Activated CD8-positive, alpha-beta T cell treated with anti-CD3 and anti-CD28 coated beads for 36 hours (primary cell): ENCODE data around the gene NTSR2. TPM values are rescaled to one million over a fixed set of nuclear protein-coding genes. Genes with fewer than 3 reads are reported as not detected.
"Not testable (repeated sequence)": the region's sequence is repeated elsewhere in the genome, so short reads cannot be mapped to it uniquely, and the experiment has no call there.

Experiments
- ATAC-seq: fragments of 200-7000 bp; cut with Tn5 transposase; one replicate; pipeline ENCODE4 v1.10.0; 2021; ENCODE audit warnings: mild to moderate bottlenecking, moderate library complexity
- CTCF ChIA-PET: fragments of 350-600 bp; sonication (Branson Sonifier 250); formaldehyde crosslinking; loops from one replicate; lab custom pipeline; 2021; ENCODE audit warnings: antibody characterized with exemption; lab: Charles Lee
- POLR2A ChIA-PET: fragments of 350-600 bp; sonication (Branson Sonifier 250); formaldehyde crosslinking; loops from one replicate; lab custom pipeline; 2021; ENCODE audit warnings: antibody characterized with exemption; lab: Charles Lee
- DNase-seq: peaks from one replicate; pipeline ENCODE4 v3.0.0-alpha.2; 2020
- H3K27ac Mint-ChIP-seq: one replicate; pipeline ENCODE4 v1.8.0; 2021; ENCODE audit warnings: mild to moderate bottlenecking, mixed read lengths
- H3K27me3 Mint-ChIP-seq: one replicate; pipeline ENCODE4 v1.8.0; 2021; ENCODE audit warnings: mixed read lengths
- H3K36me3 Mint-ChIP-seq: one replicate; pipeline ENCODE4 v1.8.0; 2021; ENCODE audit warnings: low read depth, mixed read lengths
- H3K4me1 Mint-ChIP-seq: one replicate; pipeline ENCODE4 v1.8.0; 2021; ENCODE audit warnings: low read depth, mixed read lengths
- H3K4me3 Mint-ChIP-seq: one replicate; pipeline ENCODE4 v1.8.0; 2021; ENCODE audit warnings: mild to moderate bottlenecking, moderate library complexity, mixed read lengths
- H3K9me3 Mint-ChIP-seq: one replicate; pipeline ENCODE4 v1.8.0; 2021; ENCODE audit warnings: mixed read lengths
- intact Hi-C: fragments of 100-400 bp; cut with micrococcal nuclease; formaldehyde crosslinking; loops from one replicate; pipeline ENCODE4 v1.10.0; 2022
- total RNA-seq, 2 experiments: library from RNA; stranded (reverse); gene quantifications; one replicate each; pipeline ENCODE4 v1.2.3, GENCODE V29; 2021
- TF ChIP-seq, protein P1 (sequence below): fragments of 200-600 bp; IDR thresholded peaks from one replicate; pipeline ENCODE4 v1.8.0; 2022; ENCODE audit warnings: antibody characterized with exemption, mild to moderate bottlenecking

NTSR2 gene
- total RNA-seq, 2 experiments from 2014 or later = not detected

DNA sequence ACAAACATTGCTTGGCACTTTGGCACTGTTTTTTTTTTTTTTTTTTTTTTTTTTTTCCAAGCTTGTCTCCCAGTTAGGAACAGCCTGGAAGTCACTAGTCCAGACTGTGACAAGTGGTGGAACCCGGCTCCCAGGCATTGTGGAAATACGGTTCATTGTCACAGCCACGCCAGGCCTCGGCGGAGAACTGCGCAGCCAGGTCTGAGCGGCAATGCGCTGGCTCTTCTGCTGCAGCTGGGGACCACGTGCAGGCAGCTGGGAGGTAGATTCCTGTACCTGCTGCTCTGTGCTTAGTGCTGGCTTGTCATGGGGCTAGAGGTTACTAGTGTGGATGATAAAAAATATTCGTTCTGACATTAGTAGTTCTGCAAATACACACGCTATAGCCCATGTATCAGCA is 5.0 kb downstream of the NTSR2 start:
- no peaks in the 10 kb centered on the region for H3K4me1 Mint-ChIP-seq
- DNase-seq (no peak), ATAC-seq (no peak)
- intact Hi-C loops = no loop called here
- ChIA-PET POLR2A (no interaction called here), CTCF (interaction anchor here (1.0 to 1.4 kb wide), 4 partner anchors 16 to 120 kb away, joined by 3 to 4 read pairs (median 4); no protein-coding TSS in a partner anchor)
- H3K36me3 Mint-ChIP-seq = peaks cover 1% of the 10 kb centered on the region
- peaks cover 12% of the 10 kb centered on the region for H3K27me3 Mint-ChIP-seq
- no peak overlapping the region for H3K4me3 Mint-ChIP-seq
- TF ChIP-seq, protein P1, sequence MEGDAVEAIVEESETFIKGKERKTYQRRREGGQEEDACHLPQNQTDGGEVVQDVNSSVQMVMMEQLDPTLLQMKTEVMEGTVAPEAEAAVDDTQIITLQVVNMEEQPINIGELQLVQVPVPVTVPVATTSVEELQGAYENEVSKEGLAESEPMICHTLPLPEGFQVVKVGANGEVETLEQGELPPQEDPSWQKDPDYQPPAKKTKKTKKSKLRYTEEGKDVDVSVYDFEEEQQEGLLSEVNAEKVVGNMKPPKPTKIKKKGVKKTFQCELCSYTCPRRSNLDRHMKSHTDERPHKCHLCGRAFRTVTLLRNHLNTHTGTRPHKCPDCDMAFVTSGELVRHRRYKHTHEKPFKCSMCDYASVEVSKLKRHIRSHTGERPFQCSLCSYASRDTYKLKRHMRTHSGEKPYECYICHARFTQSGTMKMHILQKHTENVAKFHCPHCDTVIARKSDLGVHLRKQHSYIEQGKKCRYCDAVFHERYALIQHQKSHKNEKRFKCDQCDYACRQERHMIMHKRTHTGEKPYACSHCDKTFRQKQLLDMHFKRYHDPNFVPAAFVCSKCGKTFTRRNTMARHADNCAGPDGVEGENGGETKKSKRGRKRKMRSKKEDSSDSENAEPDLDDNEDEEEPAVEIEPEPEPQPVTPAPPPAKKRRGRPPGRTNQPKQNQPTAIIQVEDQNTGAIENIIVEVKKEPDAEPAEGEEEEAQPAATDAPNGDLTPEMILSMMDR = no peak
- peaks cover 8% of the 10 kb centered on the region for H3K9me3 Mint-ChIP-seq
- no peak overlapping the region for H3K27ac Mint-ChIP-seq

- no peak overlapping the region for H3K27ac Mint-ChIP-seq
- ATAC-seq (no peak), DNase-seq (no peak)
- ChIA-PET CTCF (interaction anchor here (1.1 to 1.4 kb wide), 3 partner anchors 17 to 80 kb away, joined by 3 read pairs; no protein-coding TSS in a partner anchor), POLR2A (no interaction called here)
- peaks cover 8% of the 10 kb centered on the region for H3K9me3 Mint-ChIP-seq
- no peak overlapping the region for H3K4me3 Mint-ChIP-seq
- H3K27me3 Mint-ChIP-seq = peaks cover 6% of the 10 kb centered on the region
- H3K36me3 Mint-ChIP-seq = peaks cover 1% of the 10 kb centered on the region
- TF ChIP-seq, protein P1 = no peak
- no peaks in the 10 kb centered on the region for H3K4me1 Mint-ChIP-seq
- intact Hi-C loops = no loop called here
Measured at GRCh38 chr2:11663427-11663826, 6.6 kb downstream of the NTSR2 start.

DNA sequence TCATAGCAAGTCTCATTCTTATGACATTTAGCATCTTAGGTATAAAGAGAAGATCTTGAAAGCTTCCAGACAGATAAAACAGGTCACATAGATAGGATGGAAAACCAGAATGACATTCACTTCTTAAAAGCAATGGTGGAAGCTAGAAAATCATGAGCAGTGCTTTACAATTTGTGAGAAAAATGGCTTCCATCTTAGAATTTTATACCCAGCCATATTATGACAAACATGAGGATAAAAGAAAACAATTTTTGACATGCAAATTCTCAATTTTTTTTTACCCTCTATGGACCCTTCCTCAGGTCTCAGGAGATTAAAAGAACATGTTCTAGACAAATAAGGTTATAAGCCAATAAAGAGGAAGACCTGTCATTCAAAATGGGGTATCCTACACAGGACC is 7.1 kb downstream of the NTSR2 start:
- no peaks in the 10 kb centered on the region for H3K4me1 Mint-ChIP-seq
- peaks cover 8% of the 10 kb centered on the region for H3K9me3 Mint-ChIP-seq
- ATAC-seq (no peak), DNase-seq (no peak)
- no peak overlapping the region for H3K4me3 Mint-ChIP-seq
- peaks cover 6% of the 10 kb centered on the region for H3K27me3 Mint-ChIP-seq
- intact Hi-C loops = no loop called here
- H3K36me3 Mint-ChIP-seq = peaks cover 1% of the 10 kb centered on the region
- TF ChIP-seq, protein P1 = no peak
- ChIA-PET CTCF (interaction anchor here (1.1 kb wide), 1 partner anchor 80 kb away, joined by 3 read pairs; no protein-coding TSS in a partner anchor), POLR2A (no interaction called here)
- H3K27ac Mint-ChIP-seq = no peak overlapping the region

DNA sequence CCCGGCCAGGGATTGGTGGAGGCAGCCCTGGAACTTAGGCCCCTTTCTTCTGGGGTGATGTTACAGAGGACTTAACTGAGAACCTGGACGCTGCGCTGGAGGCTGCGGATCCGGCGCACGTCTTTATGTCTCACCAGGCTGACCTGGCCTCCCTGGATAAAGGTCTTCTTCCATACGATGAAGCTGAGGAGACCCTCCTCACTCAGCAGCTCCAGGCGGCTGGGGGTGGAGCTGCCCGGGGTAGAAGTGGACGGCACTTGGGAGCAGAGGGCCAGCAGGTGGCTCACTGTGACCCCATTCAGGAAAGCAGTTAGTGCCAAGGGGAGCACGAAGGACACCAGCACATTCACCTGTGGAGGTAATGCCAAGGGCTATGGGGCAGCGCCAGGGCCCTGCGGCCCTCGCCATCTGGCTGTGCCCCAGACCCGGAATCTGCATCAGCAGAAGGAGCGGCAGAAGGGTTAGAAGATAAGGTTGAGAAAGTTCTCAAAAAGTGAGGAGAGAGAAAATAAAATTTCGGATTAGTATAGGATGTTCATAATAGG is 8.0 kb downstream of the NTSR2 start:
- TF ChIP-seq, protein P1 = no peak
- H3K27me3 Mint-ChIP-seq = peaks cover 6% of the 10 kb centered on the region
- no peaks in the 10 kb centered on the region for H3K4me1 Mint-ChIP-seq
- POLR2A ChIA-PET = no interaction called here
- CTCF ChIA-PET = interaction anchor here (1.1 kb wide), 1 partner anchor 79 kb away, joined by 3 read pairs; no protein-coding TSS in a partner anchor
- peaks cover 8% of the 10 kb centered on the region for H3K9me3 Mint-ChIP-seq
- peaks cover 1% of the 10 kb centered on the region for H3K36me3 Mint-ChIP-seq
- no peak overlapping the region for H3K4me3 Mint-ChIP-seq
- DNase-seq (no peak), ATAC-seq (no peak)
- no peak overlapping the region for H3K27ac Mint-ChIP-seq
- intact Hi-C loops = no loop called here

DNA sequence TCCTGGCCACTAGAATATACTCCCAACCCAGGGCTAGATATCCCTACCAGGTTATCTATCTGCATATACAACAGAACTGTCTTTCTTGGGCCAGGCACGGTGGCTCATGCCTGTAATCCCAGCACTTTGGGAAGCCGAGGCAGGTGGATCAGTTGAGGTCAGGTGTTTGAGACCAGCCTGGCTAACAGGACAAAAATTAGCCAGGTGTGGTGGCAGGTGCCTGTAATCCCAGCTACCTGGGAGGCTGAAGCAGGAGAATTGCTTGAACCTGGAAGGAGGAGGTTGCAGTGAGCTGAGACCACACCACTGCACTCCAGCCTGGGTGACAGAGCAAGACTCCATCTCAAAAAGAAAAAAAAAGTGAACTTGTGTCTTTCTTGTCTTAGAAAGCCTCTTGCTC is 9.6 kb downstream of the NTSR2 start:
- H3K4me3 Mint-ChIP-seq, H3K4me1 Mint-ChIP-seq, H3K27ac Mint-ChIP-seq, H3K9me3 Mint-ChIP-seq, H3K36me3 Mint-ChIP-seq, H3K27me3 Mint-ChIP-seq, CTCF ChIA-PET, POLR2A ChIA-PET, intact Hi-C loops, DNase-seq, ATAC-seq: not testable (repeated sequence)
